Umbilical cord (tissue), 2 donors: Measurements from ENCODE around the gene KCNIP4. TPM values are rescaled to one million over a fixed set of nuclear protein-coding genes. Genes with fewer than 3 reads are reported as not detected.

Experiments
- DNase-seq: peaks from one replicate; pipeline ENCODE4 v3.0.0-alpha.2; 2015; ENCODE audit warnings: low spot score
- total RNA-seq: library from RNA; depleted of rRNA; stranded (reverse); fragments of >200 nt; gene quantifications from one replicate; pipeline ENCODE4 v1.2.3, GENCODE V29; 2014; ENCODE audit warnings: low replicate concordance; ENCODE audit not compliant: insufficient read depth

The KCNIP4 gene
- total RNA-seq, 1 donor from 2014 or later, result 9.1 TPM

GRCh38 chr4:20960291-20960690, 988.3 kb downstream of the KCNIP4 start:
- DNase-seq, result no peak

DNA sequence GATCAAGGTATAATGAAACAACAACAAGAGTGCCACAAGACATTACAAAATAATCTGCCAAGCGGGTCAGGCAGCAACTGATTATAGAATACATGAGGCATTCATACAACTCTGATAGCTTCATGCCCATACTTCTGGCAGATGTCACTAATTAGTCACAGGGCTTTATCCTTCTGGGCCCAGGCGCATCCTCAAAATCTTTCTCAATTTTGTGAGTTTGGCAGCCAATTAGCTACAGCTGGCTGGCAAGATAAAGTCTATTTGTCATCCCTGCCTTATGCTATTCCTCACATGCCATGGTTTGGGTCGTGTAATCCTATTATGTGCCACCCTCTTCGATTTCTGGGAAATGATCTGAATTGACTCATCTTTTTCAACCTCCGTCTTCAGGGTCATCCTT, 994.0 kb downstream of the KCNIP4 start:
- DNase-seq, result no peak

DNA sequence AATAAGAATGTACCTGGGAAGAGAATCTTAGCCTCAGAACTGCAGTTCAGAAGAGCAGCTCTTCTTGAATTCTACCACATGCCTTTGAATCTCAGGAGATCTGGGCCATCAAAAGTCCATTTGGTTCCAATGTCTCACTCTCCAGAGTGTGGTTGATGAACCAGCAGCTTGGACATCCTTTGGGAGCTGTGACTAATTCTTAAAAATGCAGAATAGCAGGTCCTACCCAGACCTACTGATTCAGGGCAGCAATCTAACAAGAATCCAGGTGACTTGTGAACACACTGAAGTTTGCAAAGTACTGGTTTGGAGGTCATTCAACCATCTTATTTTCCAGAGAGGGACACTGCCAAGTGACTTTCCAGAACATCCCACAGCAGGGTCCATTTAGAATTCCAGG, 1003.6 kb downstream of the KCNIP4 start:
- no peak for DNase-seq

- no peak for DNase-seq
Observed at GRCh38 chr4:20944451-20944850, 1004.1 kb downstream of the KCNIP4 start.

DNA sequence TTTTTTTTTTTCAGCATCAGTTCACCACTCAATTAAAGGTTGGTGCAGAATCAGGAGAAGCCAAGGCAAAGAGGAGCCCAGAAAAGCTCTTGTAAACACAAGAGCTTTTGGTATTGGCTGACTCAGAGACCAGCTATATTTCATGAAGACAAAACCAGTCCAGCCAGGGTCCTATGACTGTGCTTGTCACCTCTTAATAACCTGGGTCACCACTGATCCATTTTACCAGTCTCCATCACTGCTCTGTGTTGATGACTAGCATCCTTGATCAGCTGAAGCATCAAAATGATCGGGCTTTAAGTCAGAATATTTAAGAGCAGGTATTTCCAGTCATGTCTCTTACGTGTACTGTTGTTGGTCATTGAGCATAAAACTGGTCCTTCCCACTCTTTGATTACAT, 1010.4 kb downstream of the KCNIP4 start:
- DNase-seq, result no peak

- peak; percentile 69 for DNase-seq
Observed at GRCh38 chr4:20926529-20926928, 1022.0 kb downstream of the KCNIP4 start.

DNA sequence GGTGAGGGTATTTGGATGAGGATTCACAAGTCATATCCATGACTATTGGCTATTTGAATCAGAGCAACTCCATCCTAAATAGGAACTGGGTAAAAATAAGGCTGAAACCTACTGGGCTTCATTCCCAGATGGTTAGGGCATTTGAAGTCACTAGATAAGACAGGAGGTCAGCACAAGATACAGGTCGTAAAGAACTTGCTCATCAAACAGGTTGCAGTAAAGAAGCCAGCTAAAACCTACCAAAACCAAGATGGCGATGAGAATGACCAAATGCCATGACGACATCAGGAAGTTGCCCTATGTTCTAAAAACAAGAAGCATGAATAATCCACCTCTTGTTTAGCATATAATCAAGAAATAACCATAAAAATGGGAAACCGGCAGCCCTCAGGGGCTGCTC, 1023.4 kb downstream of the KCNIP4 start:
- DNase-seq, result no peak

- DNase-seq, result no peak
Observed at GRCh38 chr4:20922962-20923361, 1025.6 kb downstream of the KCNIP4 start.

DNA sequence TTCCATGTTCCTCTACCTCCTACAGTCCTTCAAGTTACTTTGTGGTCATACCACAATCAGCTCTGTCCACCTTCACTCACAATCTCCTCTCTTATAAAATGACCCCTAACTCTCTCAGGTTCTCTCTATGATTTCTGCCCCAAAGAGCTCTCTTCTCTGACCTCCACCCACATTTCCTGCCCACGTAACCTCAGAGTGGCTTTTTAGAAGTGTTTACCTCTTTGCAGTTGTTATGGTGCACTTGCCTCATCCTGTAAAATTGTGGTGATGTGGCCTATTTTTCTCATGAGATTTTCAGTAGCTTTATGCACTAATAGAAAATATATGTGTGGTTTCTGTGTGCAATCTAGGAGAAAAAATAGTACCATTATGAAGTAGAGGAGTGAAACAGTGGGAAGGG, 1032.5 kb downstream of the KCNIP4 start:
- DNase-seq, result no peak

GRCh38 chr4:20904966-20905365, 1043.6 kb downstream of the KCNIP4 start:
- no peak for DNase-seq

DNA sequence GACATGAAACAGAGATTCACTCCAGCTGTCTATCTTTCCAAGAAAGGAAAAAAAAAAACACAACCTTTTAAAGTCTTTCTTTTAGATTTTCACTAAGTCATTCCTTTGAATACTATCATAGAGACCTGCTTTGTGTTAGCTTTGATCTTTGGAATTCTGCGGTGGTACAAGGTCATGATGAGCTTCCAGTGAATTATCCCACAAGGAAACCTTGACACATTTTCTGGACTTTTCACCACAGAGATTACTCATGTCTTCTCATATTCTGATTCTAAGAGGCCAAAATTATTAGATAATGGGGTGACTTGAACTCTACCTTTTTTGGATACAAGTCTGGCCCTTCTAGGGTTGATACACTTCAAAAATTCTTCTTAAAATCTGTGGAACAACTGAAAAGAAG, 1046.7 kb downstream of the KCNIP4 start:
- DNase-seq, result peak; percentile 25

DNA sequence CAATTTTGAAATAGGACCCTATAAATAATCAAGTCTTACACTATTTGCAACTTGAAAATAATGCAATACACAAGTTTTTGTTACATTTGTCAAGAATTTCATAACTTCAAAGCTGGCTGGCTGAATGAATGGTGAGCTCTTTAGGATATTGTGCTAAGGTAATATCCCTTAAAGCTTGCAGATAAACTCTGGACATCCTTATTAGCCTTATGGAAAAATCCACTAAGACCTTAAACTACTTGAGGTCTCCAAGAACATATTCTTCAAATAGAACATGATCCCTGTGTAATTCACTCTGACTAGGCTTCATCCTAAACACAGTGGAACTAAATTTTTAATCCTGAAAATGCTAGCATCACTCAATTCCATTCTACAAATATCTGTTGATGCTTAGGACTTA, 1049.0 kb downstream of the KCNIP4 start:
- DNase-seq, result peak; percentile 94

DNA sequence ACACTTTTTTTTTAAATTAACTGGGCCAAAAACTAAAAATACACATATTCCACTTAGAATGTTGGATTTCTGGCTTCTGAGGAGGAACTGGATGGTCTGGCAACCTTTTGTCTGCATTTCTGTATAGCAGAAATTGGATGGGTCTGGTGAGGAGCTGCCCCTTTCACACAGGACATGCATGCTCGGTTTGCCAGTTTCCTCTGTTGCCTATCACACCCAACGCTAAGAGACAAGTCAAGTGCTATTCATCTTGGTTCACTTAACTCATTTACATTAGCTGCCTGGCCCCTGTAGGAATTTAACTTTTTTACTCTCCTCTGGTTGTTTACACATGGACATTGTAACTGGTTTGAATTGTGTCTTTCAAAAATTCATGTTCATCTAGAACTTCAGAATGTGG, 1052.6 kb downstream of the KCNIP4 start:
- DNase-seq, result no peak

DNA sequence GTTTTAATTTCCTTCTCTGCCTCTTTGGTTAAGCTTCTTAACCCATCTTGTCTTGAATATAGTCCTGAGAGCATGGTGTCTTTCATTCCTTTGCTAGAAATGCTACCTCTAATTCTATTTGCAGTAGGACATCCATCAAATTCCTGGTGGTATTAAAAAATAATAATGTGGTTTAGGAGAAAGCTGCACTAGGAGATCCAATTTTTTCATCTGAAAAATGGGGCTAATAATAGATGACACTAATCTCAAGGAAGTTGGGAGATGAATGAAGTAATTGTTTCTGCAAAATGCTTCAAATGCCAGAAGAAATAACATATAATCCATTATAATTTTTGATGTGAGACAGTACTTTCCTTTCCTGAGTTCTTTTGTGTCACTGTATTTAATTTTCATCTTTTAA, 1053.4 kb downstream of the KCNIP4 start:
- DNase-seq, result no peak

DNA sequence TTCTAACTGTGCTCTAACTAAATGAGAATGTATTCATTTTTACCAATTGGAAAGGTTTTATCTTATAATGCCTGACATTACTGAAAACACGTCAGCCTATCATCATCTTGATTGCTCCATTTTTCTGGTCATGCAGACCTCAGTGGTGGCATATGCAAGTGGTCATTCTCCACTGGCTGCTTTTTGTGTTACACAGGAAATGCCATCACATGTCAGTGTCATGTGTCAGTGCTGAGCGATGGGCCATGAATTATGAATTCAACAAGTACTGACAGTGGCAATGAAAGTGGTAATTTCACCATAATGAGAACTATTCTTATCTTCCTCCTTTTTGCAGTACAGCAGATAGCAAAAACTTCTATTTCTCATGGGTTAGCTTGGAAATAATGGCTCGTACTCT, 1057.8 kb downstream of the KCNIP4 start:
- no peak for DNase-seq

GRCh38 chr4:20889901-20890300, 1058.7 kb downstream of the KCNIP4 start:
- DNase-seq, result no peak

DNA sequence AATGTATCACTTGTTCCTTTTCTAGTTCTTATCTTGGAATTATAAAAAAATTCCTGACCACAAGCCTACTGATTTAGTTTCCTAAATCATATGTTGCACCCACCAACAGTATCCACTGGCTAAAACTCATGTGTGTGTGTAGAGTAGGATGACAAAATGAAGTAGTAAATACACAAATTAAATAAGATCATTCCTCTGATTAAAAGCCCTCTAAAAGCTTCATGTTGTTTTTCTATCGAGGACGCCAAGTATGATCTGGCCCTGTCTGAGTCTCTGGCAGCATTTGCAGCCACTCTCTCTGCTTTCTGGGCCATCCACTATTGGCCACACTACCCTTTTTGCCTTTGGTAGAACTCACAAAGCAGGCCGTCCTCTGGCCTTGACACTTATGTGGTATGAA, 1064.9 kb downstream of the KCNIP4 start:
- DNase-seq, result no peak

- DNase-seq, result no peak
Observed at GRCh38 chr4:20883231-20883630, 1065.3 kb downstream of the KCNIP4 start.

GRCh38 chr4:20882500-20882899, 1066.1 kb downstream of the KCNIP4 start:
- DNase-seq, result peak; percentile 76

- no peak for DNase-seq
Observed at GRCh38 chr4:20881658-20882057, 1066.9 kb downstream of the KCNIP4 start.

GRCh38 chr4:20878806-20879205, 1069.8 kb downstream of the KCNIP4 start:
- DNase-seq, result no peak

- no peak for DNase-seq
Observed at GRCh38 chr4:20870436-20870835, 1078.1 kb downstream of the KCNIP4 start.

- DNase-seq, result no peak
Observed at GRCh38 chr4:20868108-20868507, 1080.5 kb downstream of the KCNIP4 start.

GRCh38 chr4:20860878-20861277, 1087.7 kb downstream of the KCNIP4 start:
- DNase-seq, result no peak
